Activated T-cell treated with anti-CD3 and anti-CD28 coated beads, Interleukin-2, amount 50 U/mL, for 24 hours (primary cell): Measurements from ENCODE around the gene LILRA1.

Source experiments
- DNase-seq: peaks from one replicate; pipeline ENCODE4 v3.0.0-alpha.2; 2020
- H3K27ac Mint-ChIP-seq: 2 replicates; pipeline ENCODE4 v1.8.0; 2020; ENCODE audit warnings: mild to moderate bottlenecking, mixed read lengths
- H3K27me3 Mint-ChIP-seq: 2 replicates; pipeline ENCODE4 v1.8.0; 2020; ENCODE audit warnings: mixed read lengths
- H3K36me3 Mint-ChIP-seq: 2 replicates; pipeline ENCODE4 v1.8.0; 2020; ENCODE audit warnings: low read depth, mixed read lengths
- H3K4me1 Mint-ChIP-seq: 2 replicates; pipeline ENCODE4 v1.8.0; 2020; ENCODE audit warnings: low read depth, mixed read lengths
- H3K4me3 Mint-ChIP-seq: 2 replicates; pipeline ENCODE4 v1.8.0; 2020; ENCODE audit warnings: mild to moderate bottlenecking, moderate library complexity, mixed read lengths
- H3K9me3 Mint-ChIP-seq: 2 replicates; pipeline ENCODE4 v1.8.0; 2020; ENCODE audit warnings: mixed read lengths

The LILRA1 gene

DNA sequence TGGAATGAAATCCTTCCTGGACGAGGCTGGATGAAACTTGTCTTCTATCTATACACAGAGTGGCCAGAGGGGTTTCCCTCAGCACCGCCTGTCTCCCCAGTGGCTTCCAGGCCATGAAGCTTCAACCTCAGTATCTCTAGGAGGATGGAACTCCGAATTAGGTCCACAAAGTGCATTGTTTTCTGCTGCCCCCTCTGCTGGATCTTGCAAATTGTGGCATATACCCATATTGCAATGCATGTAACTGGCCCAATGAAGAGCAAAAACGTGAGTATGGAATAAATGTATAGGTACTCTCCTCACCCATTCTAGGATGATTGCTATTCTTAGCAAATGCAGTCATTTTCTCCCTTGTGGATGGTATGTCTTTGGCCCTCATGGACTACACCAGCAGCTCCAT lies 54.7 kb downstream of the LILRA1 start:
- no peaks in the 10 kb centered on the region for H3K4me1 Mint-ChIP-seq
- peaks cover 11% of the 10 kb centered on the region for H3K27me3 Mint-ChIP-seq
- H3K27ac Mint-ChIP-seq, result no peak overlapping the region
- no peak overlapping the region for H3K4me3 Mint-ChIP-seq
- DNase-seq, result no peak
- H3K9me3 Mint-ChIP-seq, result no peaks in the 10 kb centered on the region
- no peaks in the 10 kb centered on the region for H3K36me3 Mint-ChIP-seq

DNA sequence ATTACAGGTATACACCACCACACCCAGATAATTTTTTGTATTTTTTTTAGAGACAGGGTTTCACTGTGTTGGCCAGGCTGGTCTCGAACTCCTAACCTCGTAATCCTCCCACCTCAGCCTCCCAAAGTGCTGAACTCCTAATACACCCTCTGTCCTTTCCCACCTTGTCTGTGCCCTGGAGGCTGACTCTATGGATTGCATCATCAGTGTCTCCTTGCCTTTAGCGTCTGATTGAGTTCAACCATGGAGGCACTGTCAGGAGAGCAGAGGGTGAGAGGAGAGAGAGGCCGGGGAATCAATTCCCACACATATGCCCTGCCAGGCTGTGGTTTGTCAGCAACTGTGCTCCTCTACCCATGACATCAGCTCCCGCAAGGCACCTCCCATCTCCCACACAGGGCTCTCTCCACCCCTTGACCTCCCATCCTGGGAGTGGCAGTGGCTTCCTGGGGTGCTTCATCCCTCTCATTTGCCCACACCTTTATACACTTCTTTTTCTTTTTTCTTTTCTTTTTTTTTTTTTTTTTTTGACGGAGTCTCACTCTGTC lies 56.8 kb downstream of the LILRA1 start:
- no peak overlapping the region for H3K4me3 Mint-ChIP-seq
- no peak overlapping the region for H3K27ac Mint-ChIP-seq
- H3K27me3 Mint-ChIP-seq, result peaks cover 16% of the 10 kb centered on the region
- H3K36me3 Mint-ChIP-seq, result no peaks in the 10 kb centered on the region
- DNase-seq, result no peak
- no peaks in the 10 kb centered on the region for H3K9me3 Mint-ChIP-seq
- no peaks in the 10 kb centered on the region for H3K4me1 Mint-ChIP-seq
